AG04450 (cell line): ENCODE data around the gene SLC6A5. TPM values are rescaled to one million over a fixed set of nuclear protein-coding genes. Genes with fewer than 3 reads are reported as not detected.
"Not testable (repeated sequence)": the region's sequence is repeated elsewhere in the genome, so short reads cannot be mapped to it uniquely, and the experiment has no call there.

Source experiments
- CTCF ChIA-PET: fragments of 300-600, 350-600 bp; formaldehyde crosslinking; extraction: SDS; loops from one replicate; lab custom pipeline; 2022; ENCODE audit warnings: antibody characterized with exemption, inconsistent platforms; lab: Charles Lee
- POLR2A ChIA-PET: fragments of 350-600 bp; formaldehyde crosslinking; extraction: SDS; loops from one replicate; lab custom pipeline; 2021; ENCODE audit warnings: antibody characterized with exemption, inconsistent platforms; lab: Yijun Ruan, JAX
- DNase-seq: peaks from one replicate; pipeline ENCODE4 v3.0.0-alpha.2; 2011; ENCODE audit warnings: low read depth, low spot score
- H3K27ac ChIP-seq: one replicate; pipeline ENCODE4 v1.5.1; 2012; ENCODE audit warnings: low read depth, low read length, control low read depth
- H3K27me3 ChIP-seq: one replicate; pipeline ENCODE4 v1.6.0; 2012; ENCODE audit warnings: low read length; ENCODE audit not compliant: control insufficient read depth, insufficient read depth
- H3K4me3 ChIP-seq: 2 replicates; pipeline ENCODE4 v1.5.1; 2011; ENCODE audit warnings: mild to moderate bottlenecking, low read depth, low read length, control low read depth
- H3K9me3 ChIP-seq: 2 replicates; pipeline ENCODE4 v1.5.1; 2012; ENCODE audit warnings: low read length; ENCODE audit not compliant: control insufficient read depth, insufficient read depth
- polyA minus RNA-seq: library from RNA; depleted of rRNA, polyadenylated mRNA; stranded (reverse); fragments of >200 nt; gene quantifications from 2 replicates; pipeline ENCODE4 v1.2.3, GENCODE V29; 2011; rRNA and poly(A)+ RNA removed
- polyA plus RNA-seq: library from polyadenylated mRNA; depleted of rRNA; stranded (reverse); fragments of >200 nt; gene quantifications from 2 replicates; pipeline ENCODE4 v1.2.3, GENCODE V29; 2011; rRNA removed
- TF ChIP-seq, protein P1 (sequence below): IDR thresholded peaks from 2 replicates; pipeline ENCODE4 v1.5.1; 2011; ENCODE audit warnings: low read depth, low read length, control low read depth, inconsistent platforms

Gene SLC6A5
- polyA plus RNA-seq (not detected in 2 replicates), polyA minus RNA-seq (not detected in 2 replicates)

DNA sequence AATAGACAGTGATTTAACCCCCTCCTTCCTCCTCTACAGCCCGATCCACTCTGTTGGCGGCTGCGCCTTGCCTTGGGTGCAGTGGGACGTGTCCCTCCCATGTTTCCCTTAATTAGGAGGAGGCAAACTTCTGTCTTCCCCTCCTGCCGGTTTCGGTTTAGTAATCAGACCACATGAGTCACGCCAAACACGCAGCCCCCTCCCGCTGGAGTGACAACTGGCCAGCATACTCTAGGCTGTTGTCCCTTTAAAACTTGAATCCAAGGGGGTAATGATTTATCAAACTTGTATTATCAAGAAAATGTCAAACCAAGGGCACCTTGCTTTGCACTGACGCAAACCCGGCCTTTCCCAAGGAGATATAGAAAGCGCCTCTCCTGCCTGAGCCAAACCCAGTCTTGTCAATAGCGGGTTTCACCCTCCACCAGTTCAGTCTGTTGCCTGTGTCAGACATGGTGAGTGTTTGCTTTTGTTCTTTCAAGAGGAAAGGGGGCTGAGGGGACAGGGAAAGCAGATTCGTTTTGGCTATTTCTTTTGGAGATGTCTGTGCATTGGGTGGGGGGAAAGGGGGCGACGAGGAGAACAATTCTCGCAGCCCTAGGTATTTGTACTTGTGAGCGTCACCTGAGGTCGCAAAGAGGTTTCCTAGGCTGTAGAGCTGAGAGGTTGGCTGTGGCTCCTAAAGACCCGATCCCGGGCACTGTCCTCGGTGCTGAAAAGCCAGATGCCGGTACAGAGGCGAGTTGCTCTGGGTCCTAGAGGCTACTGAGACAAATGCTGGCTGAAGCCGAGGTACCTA lies at the start of gene SLC6A5:
TSS of gene SLC6A5 (plus strand) at position 388 of the 799 bp plus-strand sequence. CDS start at position 453, 65 bp downstream.
- CTCF ChIA-PET, result interaction anchor here (0.8 to 1.2 kb wide), 2 partner anchors 10 kb away, joined by 3 read pairs; no protein-coding TSS in a partner anchor
- peaks cover 5% of the 10 kb centered on the region; the same call in 1 of the 2 replicates for H3K9me3 ChIP-seq
- no peak within 1 kb of the TSS for H3K4me3 ChIP-seq
- no peak within 1 kb of the TSS for H3K27ac ChIP-seq
- peaks cover 79% of the 10 kb centered on the region for H3K27me3 ChIP-seq
- POLR2A ChIA-PET, result no interaction called here
- no peak for DNase-seq
- TF ChIP-seq, protein P1, sequence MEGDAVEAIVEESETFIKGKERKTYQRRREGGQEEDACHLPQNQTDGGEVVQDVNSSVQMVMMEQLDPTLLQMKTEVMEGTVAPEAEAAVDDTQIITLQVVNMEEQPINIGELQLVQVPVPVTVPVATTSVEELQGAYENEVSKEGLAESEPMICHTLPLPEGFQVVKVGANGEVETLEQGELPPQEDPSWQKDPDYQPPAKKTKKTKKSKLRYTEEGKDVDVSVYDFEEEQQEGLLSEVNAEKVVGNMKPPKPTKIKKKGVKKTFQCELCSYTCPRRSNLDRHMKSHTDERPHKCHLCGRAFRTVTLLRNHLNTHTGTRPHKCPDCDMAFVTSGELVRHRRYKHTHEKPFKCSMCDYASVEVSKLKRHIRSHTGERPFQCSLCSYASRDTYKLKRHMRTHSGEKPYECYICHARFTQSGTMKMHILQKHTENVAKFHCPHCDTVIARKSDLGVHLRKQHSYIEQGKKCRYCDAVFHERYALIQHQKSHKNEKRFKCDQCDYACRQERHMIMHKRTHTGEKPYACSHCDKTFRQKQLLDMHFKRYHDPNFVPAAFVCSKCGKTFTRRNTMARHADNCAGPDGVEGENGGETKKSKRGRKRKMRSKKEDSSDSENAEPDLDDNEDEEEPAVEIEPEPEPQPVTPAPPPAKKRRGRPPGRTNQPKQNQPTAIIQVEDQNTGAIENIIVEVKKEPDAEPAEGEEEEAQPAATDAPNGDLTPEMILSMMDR, result no peak

GRCh38 chr11:20551096-20551495 lies 48.3 kb upstream of the SLC6A5 start:
- POLR2A ChIA-PET, result no interaction called here
- DNase-seq, result no peak
- TF ChIP-seq, protein P1, result no peak
- Histone ChIP-seq H3K4me3 (no peak overlapping the region), H3K9me3 (no peaks in the 10 kb centered on the region), H3K27me3 (no peaks in the 10 kb centered on the region), H3K27ac (no peak overlapping the region)
- CTCF ChIA-PET, result no interaction called here

DNA sequence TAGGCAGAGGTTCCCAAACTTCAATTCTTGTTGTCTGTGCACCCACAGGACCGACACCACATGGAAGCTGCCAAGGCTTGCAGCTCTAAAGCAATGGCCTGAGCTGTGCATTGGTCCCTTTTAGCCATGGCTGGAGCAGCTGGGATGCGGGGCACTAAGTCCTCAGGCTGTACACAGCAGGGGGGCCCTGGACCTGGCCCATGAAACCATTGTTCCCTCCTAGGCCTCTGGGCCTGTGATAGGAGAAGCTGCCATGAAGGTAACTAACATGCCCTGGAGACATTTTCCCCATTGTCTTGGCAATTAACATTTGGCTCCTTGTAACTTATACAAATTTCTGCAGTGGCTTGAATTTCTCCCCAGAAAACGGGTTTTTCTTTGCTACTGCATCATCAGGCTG lies 43.6 kb upstream of the SLC6A5 start:
- Histone ChIP-seq H3K9me3 (no peaks in the 10 kb centered on the region), H3K27me3 (no peaks in the 10 kb centered on the region), H3K27ac (no peak overlapping the region), H3K4me3 (no peak overlapping the region)
- CTCF ChIA-PET, result no interaction called here
- TF ChIP-seq, protein P1, result no peak
- no peak for DNase-seq
- POLR2A ChIA-PET, result no interaction called here

- H3K9me3 ChIP-seq, CTCF ChIA-PET, H3K27me3 ChIP-seq, H3K27ac ChIP-seq, H3K4me3 ChIP-seq, DNase-seq, POLR2A ChIA-PET: not testable (repeated sequence)
These were observed 43.0 kb upstream of the SLC6A5 start for GRCh38 chr11:20556396-20556795.

- no peak for DNase-seq
- Histone ChIP-seq H3K27me3 (no peaks in the 10 kb centered on the region), H3K9me3 (no peaks in the 10 kb centered on the region), H3K4me3 (no peak overlapping the region), H3K27ac (no peak overlapping the region)
- TF ChIP-seq, protein P1, result no peak
- CTCF ChIA-PET, result no interaction called here
- POLR2A ChIA-PET, result no interaction called here
These were observed 40.7 kb upstream of the SLC6A5 start for GRCh38 chr11:20558741-20559140.
